HG03039 (cell line): ENCODE measurements around the gene WDHD1.
"Not testable (repeated sequence)": the region's sequence is repeated elsewhere in the genome, so short reads cannot be mapped to it uniquely, and the experiment has no call there.

ENCODE experiments used
- ATAC-seq: cut with Tn5 transposase; IDR thresholded peaks from one replicate; pipeline ENCODE4 v1.9.1; 2021; ENCODE audit warnings: mild to moderate bottlenecking, moderate library complexity; ENCODE audit not compliant: unreplicated experiment

WDHD1 gene

GRCh38 chr14:55051165-55051422 is 24.2 kb upstream of the WDHD1 start:
- ATAC-seq, result no peak

DNA sequence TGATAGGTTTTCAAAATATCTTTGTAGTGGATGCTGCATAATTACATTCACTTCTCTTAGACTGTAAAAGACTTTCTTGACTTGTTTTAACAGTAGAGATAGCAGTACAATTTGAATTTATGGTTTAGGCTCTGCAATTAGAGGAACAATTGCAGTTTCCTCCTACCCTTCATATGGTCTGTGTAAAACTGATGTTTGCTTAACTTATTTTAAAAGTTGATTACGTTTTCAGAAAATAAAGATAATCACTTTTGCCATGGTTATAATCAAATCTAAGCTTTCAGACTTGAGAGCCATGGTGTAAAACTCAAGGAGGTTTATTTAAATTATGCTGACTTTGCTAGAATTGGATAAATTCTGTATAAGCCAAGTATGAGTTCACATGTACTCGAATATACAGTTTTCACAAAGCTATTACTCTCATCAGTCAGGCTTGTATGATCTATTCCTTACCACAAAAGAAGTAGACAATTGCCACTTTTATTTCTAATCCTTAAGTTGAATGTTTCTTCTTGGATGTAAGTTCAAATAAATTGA is 22.1 kb upstream of the WDHD1 start:
- no peak for ATAC-seq

DNA sequence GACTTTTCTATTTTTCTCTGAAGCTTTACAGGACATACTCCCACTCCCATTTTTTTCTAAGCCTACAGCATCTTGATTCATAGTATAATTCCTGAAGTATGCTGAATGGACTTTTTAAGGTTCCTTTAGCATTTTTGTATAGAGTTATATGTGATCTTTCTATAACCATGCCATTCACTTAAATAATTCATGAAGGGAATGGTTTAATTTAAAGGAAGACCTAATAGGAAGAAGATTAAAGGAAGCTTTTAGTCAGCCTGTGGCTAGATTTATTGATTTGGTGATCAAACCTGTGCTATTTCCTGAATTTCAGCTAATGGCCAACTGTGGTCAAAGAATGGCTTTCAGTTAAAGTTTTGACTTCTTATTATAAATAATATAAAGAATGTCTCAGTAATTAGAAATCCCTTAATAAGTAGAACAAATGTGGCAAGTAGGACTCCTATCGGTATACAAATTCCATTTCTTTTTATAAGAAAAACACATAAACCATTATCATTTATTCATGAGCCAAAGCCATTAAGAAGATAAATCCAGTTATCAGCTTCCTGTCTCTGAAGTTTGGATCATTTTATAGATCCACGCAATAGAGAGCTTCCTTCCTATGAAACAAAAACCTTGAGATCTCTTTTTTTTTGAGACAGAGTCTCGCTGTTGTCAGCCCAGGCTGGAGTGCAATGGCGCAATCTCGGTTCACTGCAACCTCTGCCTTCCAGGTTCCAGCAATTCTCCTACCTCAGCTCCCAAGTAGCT is 20.6 kb upstream of the WDHD1 start:
- no peak for ATAC-seq

GRCh38 chr14:55045087-55045486 is 18.2 kb upstream of the WDHD1 start:
- ATAC-seq, result no peak

GRCh38 chr14:55043528-55043927 is 16.6 kb upstream of the WDHD1 start:
- ATAC-seq, result no peak

- no peak for ATAC-seq
These were observed 11.8 kb upstream of the WDHD1 start for GRCh38 chr14:55038708-55039107.

GRCh38 chr14:55037995-55038394 is 11.1 kb upstream of the WDHD1 start:
- not testable (repeated sequence) for ATAC-seq

GRCh38 chr14:55031190-55031589 is 4.3 kb upstream of the WDHD1 start:
- no peak for ATAC-seq

GRCh38 chr14:55028476-55028875 is 1.6 kb upstream of the WDHD1 start:
- ATAC-seq, result no peak

DNA sequence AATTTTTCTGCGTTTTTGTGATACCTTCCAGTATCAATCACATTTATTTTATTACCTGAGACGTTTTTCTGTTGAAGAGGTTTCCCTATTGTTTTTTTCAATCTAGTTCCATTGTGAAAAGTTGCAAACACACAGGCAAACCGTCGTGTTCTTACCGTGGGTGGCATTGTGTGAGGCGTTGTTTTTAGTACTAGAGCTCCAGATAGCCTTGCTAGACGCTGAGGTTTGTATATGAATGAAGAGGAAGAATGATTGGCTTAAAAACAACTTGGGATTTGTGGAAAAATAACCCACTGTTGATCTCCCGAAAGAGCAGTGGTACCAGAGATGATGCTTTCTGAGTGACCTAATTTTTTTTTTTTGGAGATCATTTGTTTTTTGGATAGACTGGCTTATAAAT is 1.2 kb upstream of the WDHD1 start:
- no peak for ATAC-seq

DNA sequence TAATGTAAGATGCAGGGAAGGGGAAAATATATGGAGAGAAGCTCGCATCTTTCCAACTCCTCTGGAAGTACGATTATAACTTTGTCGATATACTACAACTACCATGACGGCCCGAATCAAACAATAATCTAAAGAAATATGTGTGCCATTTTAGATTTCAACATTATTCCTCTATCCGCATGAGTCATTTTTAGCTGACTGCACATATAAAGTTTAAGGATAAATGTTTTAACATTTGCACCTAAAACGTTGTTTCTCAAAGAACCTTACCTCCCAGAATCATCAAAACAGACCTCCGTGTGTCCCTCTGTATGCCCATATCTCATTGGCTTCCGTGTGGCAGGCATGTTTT is 482 bp downstream of the WDHD1 start:
- no peak for ATAC-seq

DNA sequence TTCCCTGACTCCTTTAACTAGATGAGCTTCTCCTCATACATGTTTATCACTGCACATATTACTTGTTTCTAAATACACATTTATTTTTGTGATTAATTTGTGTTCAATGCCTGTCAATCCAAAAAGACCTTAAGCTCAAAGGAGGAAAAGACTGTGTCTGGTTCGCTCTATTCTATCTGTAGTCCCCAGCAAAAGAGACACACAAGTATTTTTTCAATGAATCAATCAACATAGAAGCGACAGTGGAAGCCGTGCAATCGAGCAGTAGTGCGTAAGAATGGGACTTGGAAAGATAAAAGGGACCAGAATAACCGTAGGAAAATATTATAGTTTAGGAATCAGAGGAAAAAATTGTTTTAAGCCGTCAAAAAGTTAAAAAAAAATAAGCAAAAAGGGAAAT is 951 bp downstream of the WDHD1 start:
- ATAC-seq, result no peak

- ATAC-seq, result not testable (repeated sequence)
These were observed 2.5 kb downstream of the WDHD1 start for GRCh38 chr14:55024365-55024764.

DNA sequence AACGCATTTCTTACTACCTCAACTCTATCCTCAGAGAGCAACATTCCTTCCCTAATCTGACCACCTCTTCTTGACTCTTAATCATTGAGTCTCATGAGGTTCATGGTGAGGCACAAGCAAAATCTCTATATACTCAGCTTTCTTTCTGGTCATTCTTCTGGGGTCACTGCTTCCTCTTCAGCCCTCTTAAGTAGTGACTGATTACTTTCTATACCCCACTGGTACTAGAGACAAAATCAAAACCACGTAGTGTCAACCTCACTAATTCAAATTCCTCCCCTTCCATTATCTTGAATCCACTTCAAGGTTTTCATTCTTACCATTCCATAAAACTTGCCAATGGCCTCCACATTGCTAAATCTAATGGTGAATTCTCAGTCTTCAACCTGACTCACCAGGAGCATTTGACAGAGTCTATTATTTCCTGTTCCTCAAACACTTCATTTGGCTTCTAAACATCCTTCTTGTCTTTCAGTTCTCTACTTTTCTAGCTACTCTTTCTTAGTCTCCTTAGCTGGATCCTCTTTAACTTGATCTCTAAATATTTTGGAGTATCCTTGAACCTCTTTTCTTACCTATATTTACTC is 6.8 kb downstream of the WDHD1 start:
- ATAC-seq, result no peak

DNA sequence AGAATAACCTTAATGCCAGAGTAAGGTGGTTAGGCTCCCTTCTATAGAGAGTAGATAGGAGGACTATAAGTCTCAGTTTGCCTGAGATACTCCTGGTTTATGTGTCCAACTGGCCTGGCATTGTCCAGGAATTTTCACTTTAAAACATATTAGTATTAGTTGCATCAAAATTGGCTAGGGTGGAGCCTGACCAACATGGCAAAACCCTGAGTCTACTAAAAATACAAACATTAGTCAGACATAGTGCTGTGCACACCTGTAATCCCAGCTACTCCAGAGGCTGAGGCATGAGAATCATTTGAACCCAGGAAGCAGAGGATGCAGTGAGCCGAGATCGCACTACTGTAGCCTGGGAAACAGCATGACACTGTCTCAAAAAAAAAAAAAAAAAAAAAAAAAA is 11.9 kb downstream of the WDHD1 start:
- ATAC-seq, result no peak

GRCh38 chr14:55005071-55005470 is 21.8 kb downstream of the WDHD1 start:
- ATAC-seq, result no peak

DNA sequence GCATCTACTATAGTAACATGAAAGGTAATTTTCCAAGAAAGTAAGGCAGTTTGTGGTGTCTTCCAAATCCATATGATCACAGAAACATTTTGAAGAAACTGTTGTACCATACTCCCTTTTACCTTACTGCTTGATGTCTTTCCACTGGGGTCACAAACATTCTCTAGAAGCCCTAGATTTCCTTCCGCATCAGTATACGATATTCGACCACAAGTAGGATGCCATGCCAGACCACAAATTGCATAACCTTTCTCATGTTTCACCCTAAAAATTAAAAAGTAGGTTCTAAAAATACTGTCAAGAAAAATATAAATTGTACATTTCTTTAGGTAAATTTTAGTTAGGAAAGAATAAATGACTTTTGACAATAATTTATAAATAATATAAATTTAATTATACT is 26.5 kb downstream of the WDHD1 start:
- no peak for ATAC-seq

- ATAC-seq, result no peak
These were observed 41.7 kb downstream of the WDHD1 start for GRCh38 chr14:54985156-54985555.

DNA sequence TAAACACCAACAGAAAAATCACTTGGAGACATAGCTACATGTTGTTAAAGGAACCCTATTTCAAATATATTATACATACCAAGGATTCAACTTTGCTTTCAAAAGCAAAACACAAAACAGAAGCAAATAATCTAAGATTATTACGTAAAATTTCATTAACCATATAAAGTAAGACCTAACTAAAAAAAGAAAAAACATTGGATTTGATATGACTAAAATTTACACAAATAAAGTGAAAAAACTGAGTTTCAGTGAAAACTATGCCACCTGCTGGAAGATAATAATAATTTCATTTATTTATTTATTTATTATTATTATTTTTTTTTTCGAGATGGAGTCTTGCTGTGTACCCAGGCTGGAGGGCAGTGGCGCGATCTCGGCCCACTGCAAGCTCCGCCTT is 45.2 kb downstream of the WDHD1 start:
- no peak for ATAC-seq

- ATAC-seq, result no peak
These were observed 47.9 kb downstream of the WDHD1 start for GRCh38 chr14:54979039-54979438.

DNA sequence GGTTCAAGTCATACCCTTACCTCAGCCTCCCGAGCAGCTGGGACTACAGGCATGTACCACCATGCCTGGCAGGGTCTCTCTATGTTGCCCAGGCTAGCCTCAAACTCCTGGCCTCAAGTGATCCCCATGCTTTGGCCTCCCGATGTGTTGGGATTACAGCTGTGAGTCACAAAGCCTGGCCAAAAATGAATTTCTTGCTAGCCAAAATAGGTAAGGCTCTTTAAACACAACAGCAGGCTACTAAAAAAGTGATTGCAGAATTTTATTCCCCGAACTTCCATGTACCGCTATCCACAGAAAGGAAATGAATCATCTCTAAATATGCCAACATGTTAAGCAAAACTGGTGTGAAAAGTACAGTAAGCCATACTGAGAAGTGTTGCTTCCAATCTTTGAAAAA is 50.6 kb downstream of the WDHD1 start:
- no peak for ATAC-seq

- no peak for ATAC-seq
These were observed 51.0 kb downstream of the WDHD1 start for GRCh38 chr14:54975856-54976255.
